RWPE1 (cell line): ENCODE results near the gene PSEN2.

ENCODE experiments used
- CTCF ChIA-PET: fragments of 350-600 bp; sonication (Branson Sonifier 250); formaldehyde crosslinking; extraction: SDS; loops from one replicate; lab custom pipeline; 2021; lab: Yijun Ruan, JAX
- POLR2A ChIA-PET: fragments of 400-600 bp; formaldehyde crosslinking; extraction: SDS; loops from one replicate; lab custom pipeline; 2020; ENCODE audit warnings: antibody characterized with exemption; ENCODE audit not compliant: low non-redundant PET; lab: Yijun Ruan, JAX
- DNase-seq: peaks from one replicate; pipeline ENCODE4 v3.0.0; 2012; ENCODE audit warnings: low spot score
- H3K27ac ChIP-seq: fragments of 450-650 bp; 2 replicates; pipeline ENCODE4 v1.5.1; 2017
- TF ChIP-seq, protein P1 (sequence below): fragments of 450-650 bp; conservative IDR thresholded peaks from 2 replicates; pipeline ENCODE4 v1.5.1; 2017; ENCODE audit warnings: low read depth, mild to moderate bottlenecking

Gene PSEN2

DNA sequence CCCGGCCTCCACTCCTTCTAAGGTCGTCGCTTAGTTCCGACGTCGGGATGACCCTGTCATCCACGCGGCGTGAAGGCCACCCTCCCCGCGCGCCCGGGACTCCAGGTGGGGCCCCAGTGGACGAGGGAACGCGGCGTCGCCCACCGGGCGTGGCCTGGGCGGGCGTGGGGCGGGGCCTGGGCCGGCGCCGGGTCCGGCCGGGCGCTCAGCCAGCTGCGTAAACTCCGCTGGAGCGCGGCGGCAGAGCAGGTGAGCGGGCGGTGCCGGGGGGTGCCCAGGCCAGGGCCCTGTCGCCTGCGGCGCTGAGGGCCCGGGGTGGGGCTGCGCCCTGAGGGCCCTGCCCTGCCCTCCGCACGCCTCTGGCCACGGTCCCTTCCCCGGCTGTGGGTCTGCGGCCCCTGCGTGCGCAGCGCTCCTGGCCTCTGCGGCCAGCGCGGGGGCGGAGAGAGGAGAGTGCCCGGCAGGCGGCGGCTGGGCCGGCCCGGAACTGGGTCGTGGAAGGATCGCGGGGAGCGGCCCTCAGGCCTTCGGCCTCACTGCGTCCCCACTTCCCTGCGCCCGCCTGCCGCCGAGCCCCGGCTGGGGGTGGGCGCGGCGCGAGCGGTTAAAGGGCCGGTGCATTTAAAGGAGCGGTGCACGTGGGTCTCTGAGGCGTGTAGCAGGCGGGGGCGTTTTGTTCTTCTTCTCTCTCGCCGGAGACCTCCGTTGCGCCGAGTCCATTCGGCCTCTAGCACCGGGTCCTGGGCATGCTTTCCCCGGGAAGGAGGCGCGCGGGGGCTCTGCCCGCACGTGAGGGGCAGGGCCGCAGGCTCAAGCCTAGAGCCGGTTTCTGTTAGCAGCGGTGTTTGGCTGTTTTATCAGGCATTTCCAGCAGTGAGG lies at the start of gene PSEN2:
PSEN2 (plus strand) TSS at position 216 of the 879 bp plus-strand sequence. CDS start 11,292 bp downstream, outside the sequence.
- POLR2A ChIA-PET = no interaction called here
- peak; percentile 72 for DNase-seq
- CTCF ChIA-PET = interaction anchor here (0.6 to 1.4 kb wide), 5 partner anchors 9 to 323 kb away, joined by 3 to 11 read pairs (median 3); no protein-coding TSS in a partner anchor

DNA sequence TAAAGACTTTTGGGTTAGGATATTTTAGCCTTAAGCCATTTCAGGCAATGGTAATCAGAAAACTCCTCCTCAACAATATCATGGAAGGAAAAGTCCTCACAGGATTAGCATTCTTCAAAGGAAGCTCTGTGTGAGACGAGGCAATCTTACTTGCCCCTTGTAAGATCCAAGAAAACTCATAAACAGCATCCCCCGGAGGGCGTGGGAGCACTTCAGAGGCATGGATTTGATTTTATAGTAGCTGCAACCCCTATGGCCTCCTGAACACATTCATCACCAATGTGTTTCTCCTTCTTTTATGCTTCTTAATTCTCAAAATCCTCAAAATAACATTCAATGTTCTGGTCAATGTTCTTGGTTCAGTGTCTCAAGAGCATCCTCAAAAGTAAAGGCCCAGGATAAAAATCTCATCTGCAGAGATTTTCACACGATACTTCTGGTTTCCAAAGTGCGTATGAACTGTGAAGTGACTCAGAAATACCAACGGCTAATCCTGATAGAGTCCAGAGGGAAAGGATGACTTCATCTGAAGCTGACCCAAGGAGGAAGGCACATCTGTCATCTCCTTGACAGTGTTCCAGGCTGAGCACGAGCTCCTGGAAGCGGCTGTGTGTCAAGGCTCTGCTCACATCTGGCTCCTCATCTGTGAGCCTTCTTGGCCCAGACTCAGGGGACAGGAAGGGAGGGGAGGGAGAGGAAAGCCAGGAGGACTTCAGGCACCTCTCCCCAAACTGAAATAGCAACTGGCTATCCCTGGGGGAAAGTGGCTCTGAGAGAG lies 49.3 kb upstream of the PSEN2 start:
- DNase-seq = peak; percentile 79
- H3K27ac ChIP-seq = peak overlapping the region; percentile 68
- POLR2A ChIA-PET = interaction anchor here (0.6 kb wide), 1 partner anchor 118 kb away, joined by 3 read pairs; no protein-coding TSS in a partner anchor
- TF ChIP-seq, protein P1, sequence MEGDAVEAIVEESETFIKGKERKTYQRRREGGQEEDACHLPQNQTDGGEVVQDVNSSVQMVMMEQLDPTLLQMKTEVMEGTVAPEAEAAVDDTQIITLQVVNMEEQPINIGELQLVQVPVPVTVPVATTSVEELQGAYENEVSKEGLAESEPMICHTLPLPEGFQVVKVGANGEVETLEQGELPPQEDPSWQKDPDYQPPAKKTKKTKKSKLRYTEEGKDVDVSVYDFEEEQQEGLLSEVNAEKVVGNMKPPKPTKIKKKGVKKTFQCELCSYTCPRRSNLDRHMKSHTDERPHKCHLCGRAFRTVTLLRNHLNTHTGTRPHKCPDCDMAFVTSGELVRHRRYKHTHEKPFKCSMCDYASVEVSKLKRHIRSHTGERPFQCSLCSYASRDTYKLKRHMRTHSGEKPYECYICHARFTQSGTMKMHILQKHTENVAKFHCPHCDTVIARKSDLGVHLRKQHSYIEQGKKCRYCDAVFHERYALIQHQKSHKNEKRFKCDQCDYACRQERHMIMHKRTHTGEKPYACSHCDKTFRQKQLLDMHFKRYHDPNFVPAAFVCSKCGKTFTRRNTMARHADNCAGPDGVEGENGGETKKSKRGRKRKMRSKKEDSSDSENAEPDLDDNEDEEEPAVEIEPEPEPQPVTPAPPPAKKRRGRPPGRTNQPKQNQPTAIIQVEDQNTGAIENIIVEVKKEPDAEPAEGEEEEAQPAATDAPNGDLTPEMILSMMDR = no peak
- CTCF ChIA-PET = interaction anchor here (0.7 to 0.8 kb wide), 2 partner anchors 113 to 696 kb away, joined by 3 to 4 read pairs; no protein-coding TSS in a partner anchor

More for the DNA sequence above, at the start of gene PSEN2:
- TF ChIP-seq, protein P1 = 0 out of 2 replicates have a peak, but pooled peaks have one; percentile 9
- peak within 1 kb of the TSS; percentile 50; the same call in 1 of the 2 replicates for H3K27ac ChIP-seq

DNA sequence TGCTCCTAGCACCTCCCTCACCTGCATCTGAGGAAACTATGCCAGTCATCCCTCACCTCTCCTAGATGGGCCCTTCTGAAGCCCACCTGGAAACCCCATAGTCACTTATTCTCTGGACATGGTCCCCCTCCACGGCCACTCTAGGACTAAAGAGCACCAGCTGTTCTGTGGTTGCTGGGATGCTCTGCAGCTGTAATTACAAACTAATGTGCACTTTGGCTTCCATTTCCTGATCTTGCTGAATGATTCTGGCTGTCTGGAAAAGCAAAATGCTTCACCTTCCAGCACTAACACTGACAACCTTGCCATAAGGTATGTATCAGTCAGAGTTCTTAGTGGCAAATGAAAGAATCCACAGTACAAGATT lies 48.7 kb upstream of the PSEN2 start:
- TF ChIP-seq, protein P1 = no peak
- peak overlapping the region; percentile 68 for H3K27ac ChIP-seq
- ChIA-PET CTCF (interaction anchor here (0.7 to 0.8 kb wide), 2 partner anchors 114 to 696 kb away, joined by 3 to 4 read pairs; no protein-coding TSS in a partner anchor), POLR2A (no interaction called here)
- DNase-seq = no peak

DNA sequence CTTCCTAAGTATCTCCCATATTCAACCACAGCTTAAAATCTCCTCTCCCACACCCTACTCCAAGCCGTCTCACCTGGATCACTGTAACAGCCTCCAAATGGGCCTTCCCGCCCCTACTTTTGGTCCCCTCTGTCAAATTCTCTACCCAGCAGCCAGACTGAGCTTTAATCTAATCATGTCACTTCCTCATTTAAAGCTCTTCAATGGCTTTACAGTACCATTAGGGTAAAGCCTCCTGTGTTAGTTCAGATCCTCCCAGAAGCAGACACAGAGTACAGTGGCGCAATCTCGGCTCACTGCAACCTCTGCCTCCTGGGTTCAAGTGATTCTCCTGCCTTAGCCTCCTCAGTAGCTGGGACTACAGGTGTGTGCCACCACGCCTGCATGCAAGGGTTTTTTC lies 46.8 kb upstream of the PSEN2 start:
- DNase-seq = no peak
- no peak overlapping the region for H3K27ac ChIP-seq
- ChIA-PET POLR2A (no interaction called here), CTCF (interaction anchor here (0.5 to 1.1 kb wide), 6 partner anchors 14 to 706 kb away, joined by 3 read pairs; no protein-coding TSS in a partner anchor)
- TF ChIP-seq, protein P1 = no peak

DNA sequence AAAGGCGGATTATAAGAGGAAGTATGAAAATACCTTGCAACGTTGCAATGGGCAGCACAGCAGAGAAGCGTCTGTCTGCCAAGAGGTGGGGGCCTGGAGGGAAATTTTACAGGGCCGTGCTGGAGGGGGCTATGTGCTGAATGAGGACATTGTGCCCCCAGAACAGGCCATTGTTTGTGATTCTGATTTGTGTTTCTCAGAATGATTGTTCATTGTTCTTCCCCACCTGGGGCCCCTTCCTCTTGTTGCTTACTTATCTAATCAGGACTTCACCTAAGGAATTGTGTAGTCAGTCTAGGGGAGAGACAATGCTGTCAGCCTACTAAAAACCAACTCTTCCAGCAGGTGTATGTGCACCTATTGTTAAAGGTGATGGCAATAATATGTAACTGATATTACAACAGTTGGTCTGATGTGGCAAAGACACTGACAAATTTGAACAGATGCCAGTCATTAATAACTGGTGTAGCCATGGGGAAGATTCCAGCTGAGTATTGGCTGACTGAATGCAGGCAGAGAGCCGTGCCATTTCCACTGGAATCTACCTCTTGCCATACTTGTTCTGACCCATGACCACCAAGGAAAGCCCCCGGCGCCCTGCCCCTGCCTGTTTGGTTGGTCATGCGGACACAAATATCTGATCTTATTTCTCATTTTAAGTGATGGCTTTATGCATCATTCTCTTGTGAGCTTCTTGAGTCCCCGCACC lies 45.2 kb upstream of the PSEN2 start:
- no peak overlapping the region for H3K27ac ChIP-seq
- DNase-seq = no peak
- ChIA-PET POLR2A (interaction anchor here (0.6 kb wide), 1 partner anchor 102 kb away, joined by 5 read pairs; no protein-coding TSS in a partner anchor), CTCF (interaction anchor here (1.2 to 5.3 kb wide), 3 partner anchors 8 to 192 kb away, joined by 4 to 35 read pairs (median 5); partner anchors contain the start of gene ITPKB)
- TF ChIP-seq, protein P1 = no peak
